Measurements from ENCODE around the gene PRKCZ.

DNA sequence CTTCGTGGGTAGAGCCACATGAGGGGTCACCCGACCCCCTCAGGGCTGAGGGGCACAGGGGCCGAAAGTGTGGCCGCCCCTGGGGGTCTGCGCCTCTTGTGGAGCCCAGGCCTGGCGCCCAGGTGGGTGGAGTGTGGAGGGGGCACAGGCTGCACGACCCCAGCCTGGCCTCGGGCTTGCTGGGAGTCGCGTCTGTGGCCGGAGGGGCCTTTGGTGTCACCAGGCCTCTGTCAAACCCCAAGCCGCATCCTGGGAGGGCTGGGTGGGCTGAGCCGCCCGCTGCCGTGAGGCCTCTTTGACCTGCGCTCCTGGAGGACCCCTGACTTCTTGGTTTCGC is 83.6 kb downstream of the PRKCZ start:
- TF ChIP-seq, protein P1, sequence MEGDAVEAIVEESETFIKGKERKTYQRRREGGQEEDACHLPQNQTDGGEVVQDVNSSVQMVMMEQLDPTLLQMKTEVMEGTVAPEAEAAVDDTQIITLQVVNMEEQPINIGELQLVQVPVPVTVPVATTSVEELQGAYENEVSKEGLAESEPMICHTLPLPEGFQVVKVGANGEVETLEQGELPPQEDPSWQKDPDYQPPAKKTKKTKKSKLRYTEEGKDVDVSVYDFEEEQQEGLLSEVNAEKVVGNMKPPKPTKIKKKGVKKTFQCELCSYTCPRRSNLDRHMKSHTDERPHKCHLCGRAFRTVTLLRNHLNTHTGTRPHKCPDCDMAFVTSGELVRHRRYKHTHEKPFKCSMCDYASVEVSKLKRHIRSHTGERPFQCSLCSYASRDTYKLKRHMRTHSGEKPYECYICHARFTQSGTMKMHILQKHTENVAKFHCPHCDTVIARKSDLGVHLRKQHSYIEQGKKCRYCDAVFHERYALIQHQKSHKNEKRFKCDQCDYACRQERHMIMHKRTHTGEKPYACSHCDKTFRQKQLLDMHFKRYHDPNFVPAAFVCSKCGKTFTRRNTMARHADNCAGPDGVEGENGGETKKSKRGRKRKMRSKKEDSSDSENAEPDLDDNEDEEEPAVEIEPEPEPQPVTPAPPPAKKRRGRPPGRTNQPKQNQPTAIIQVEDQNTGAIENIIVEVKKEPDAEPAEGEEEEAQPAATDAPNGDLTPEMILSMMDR (IDR thresholded peaks at IDR 0.05; ENCODE audit: insufficient read depth, low read length), result no peak
- TF ChIP-seq, protein P2, sequence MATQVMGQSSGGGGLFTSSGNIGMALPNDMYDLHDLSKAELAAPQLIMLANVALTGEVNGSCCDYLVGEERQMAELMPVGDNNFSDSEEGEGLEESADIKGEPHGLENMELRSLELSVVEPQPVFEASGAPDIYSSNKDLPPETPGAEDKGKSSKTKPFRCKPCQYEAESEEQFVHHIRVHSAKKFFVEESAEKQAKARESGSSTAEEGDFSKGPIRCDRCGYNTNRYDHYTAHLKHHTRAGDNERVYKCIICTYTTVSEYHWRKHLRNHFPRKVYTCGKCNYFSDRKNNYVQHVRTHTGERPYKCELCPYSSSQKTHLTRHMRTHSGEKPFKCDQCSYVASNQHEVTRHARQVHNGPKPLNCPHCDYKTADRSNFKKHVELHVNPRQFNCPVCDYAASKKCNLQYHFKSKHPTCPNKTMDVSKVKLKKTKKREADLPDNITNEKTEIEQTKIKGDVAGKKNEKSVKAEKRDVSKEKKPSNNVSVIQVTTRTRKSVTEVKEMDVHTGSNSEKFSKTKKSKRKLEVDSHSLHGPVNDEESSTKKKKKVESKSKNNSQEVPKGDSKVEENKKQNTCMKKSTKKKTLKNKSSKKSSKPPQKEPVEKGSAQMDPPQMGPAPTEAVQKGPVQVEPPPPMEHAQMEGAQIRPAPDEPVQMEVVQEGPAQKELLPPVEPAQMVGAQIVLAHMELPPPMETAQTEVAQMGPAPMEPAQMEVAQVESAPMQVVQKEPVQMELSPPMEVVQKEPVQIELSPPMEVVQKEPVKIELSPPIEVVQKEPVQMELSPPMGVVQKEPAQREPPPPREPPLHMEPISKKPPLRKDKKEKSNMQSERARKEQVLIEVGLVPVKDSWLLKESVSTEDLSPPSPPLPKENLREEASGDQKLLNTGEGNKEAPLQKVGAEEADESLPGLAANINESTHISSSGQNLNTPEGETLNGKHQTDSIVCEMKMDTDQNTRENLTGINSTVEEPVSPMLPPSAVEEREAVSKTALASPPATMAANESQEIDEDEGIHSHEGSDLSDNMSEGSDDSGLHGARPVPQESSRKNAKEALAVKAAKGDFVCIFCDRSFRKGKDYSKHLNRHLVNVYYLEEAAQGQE (IDR thresholded peaks at IDR 0.05; ENCODE audit: insufficient replicate concordance, low read depth), result no peak
- TF ChIP-seq POLR2AphosphoS5 (IDR thresholded peaks at IDR 0.05; ENCODE audit: low read depth), result no peak
- no peak for TF ChIP-seq SPI1 (IDR thresholded peaks at IDR 0.05; ENCODE audit: borderline replicate concordance, low read depth)
- no peak for TF ChIP-seq GABPA (IDR thresholded peaks at IDR 0.05; ENCODE audit: low read depth)

All from HL-60 (cell line).